GM12878 (cell line): ENCODE data around the gene OR9Q1. TPM values are rescaled to one million over a fixed set of nuclear protein-coding genes. Genes with fewer than 3 reads are reported as not detected.

Source experiments
- ATAC-seq: fragments of 200-7000 bp; cut with Tn5 transposase; 3 replicates; pipeline ENCODE4 v1.9.1; 2020; ENCODE audit warnings: mild to moderate bottlenecking, moderate library complexity
- BruUV-seq: library from RNA; stranded (reverse); fragments of 400-500 nt; replicated peaks from 2 replicates; lab custom pipeline; 2021; lab: Mats Ljungman, UMichigan
- CTCF ChIA-PET: fragments of 300-600 bp; sonication (Branson Sonifier 250); formaldehyde crosslinking; extraction: SDS; loops from one replicate; lab custom pipeline; 2021; ENCODE audit warnings: inconsistent platforms; lab: Yijun Ruan, JAX
- POLR2A ChIA-PET: fragments of 350-600 bp; formaldehyde crosslinking; extraction: SDS; loops from one replicate; lab custom pipeline; 2021; ENCODE audit warnings: inconsistent platforms; lab: Charles Lee
- RAD21 ChIA-PET: fragments of 300-600 bp; sonication (Branson Sonifier 250); formaldehyde crosslinking; loops from one replicate; lab custom pipeline; 2023; ENCODE audit warnings: antibody characterized with exemption; ENCODE audit not compliant: unreplicated experiment; lab: Charles Lee
- SMC1A ChIA-PET: fragments of 300-600 bp; sonication (Branson Sonifier 250); formaldehyde crosslinking; loops from one replicate; lab custom pipeline; 2023; ENCODE audit not compliant: unreplicated experiment, uncharacterized antibody; lab: Charles Lee
- DNase-seq: peaks from one replicate; pipeline ENCODE4 v3.0.0-alpha.2; 2011; ENCODE audit warnings: low read depth, low spot score
- FAIRE-seq: peaks from 3 replicates; lab custom pipeline; 2011; peaks lifted over from hg19 to GRCh38; lab: Jason Lieb, UNC
- H2AFZ ChIP-seq: 2 replicates; pipeline ENCODE4 v1.6.0; 2011; ENCODE audit warnings: low read depth, low read length, control low read depth; ENCODE audit not compliant: control insufficient read depth
- H3K27ac ChIP-seq: 2 replicates; pipeline ENCODE4 v1.5.1; 2011; ENCODE audit warnings: control low read depth; ENCODE audit not compliant: control insufficient read depth, insufficient read depth
- H3K27me3 ChIP-seq, 2 experiments: replicated peaks in 1 of 2; 2 replicates each; pipeline versions ENCODE4 v1.6.0 to v1.6.1; 2011; ENCODE audit warnings: low read length in 1 of 2; ENCODE audit not compliant: control insufficient read depth in 2 of 2, insufficient read depth in 2 of 2
- H3K36me3 ChIP-seq, 2 experiments: 2 replicates each; pipeline ENCODE4 v1.5.1; 2011; ENCODE audit warnings: low read length in 1 of 2; ENCODE audit not compliant: control insufficient read depth in 2 of 2, insufficient read depth in 2 of 2
- H3K4me1 ChIP-seq: 2 replicates; pipeline ENCODE4 v1.6.1; 2011; ENCODE audit warnings: mild to moderate bottlenecking, low read length, moderate library complexity, mixed read lengths; ENCODE audit not compliant: control insufficient read depth, insufficient read depth
- H3K4me2 ChIP-seq: 2 replicates; pipeline ENCODE4 v1.6.0; 2011; ENCODE audit warnings: control low read depth; ENCODE audit not compliant: control insufficient read depth, insufficient read depth
- H3K4me3 ChIP-seq: fragments of 200-600 bp; sonication (generic); 2 replicates; pipeline ENCODE4 v1.5.1; 2016
- H3K79me2 ChIP-seq: 2 replicates; pipeline ENCODE4 v1.6.0; 2011; ENCODE audit warnings: low read length; ENCODE audit not compliant: control insufficient read depth, insufficient read depth
- H3K9ac ChIP-seq: 2 replicates; pipeline ENCODE4 v1.8.0; 2011; ENCODE audit warnings: low read length, control low read depth, mixed read lengths; ENCODE audit not compliant: control insufficient read depth, insufficient read depth
- H3K9me3 ChIP-seq: replicated peaks from 3 replicates; pipeline ENCODE4 v1.5.1; 2011; ENCODE audit warnings: mild to moderate bottlenecking, low read length; ENCODE audit not compliant: control insufficient read depth, insufficient read depth
- H4K20me1 ChIP-seq: 2 replicates; pipeline ENCODE4 v1.6.0; 2011; ENCODE audit not compliant: control insufficient read depth, insufficient read depth
- ATF7 ChIP-seq: fragments of 450-650 bp; IDR thresholded peaks from 2 replicates; pipeline ENCODE4 v1.6.1; 2016; ENCODE audit warnings: low read depth, mild to moderate bottlenecking
- BCL3 ChIP-seq: IDR thresholded peaks from 2 replicates; pipeline ENCODE4 v1.6.1; 2011; ENCODE audit warnings: borderline replicate concordance, low read depth, mild to moderate bottlenecking, moderate library complexity, low read length; ENCODE audit not compliant: insufficient read depth, poor library complexity, severe bottlenecking
- BMI1 ChIP-seq: fragments of 450-650 bp; IDR thresholded peaks from 2 replicates; pipeline ENCODE4 v1.6.1; 2016; ENCODE audit warnings: mild to moderate bottlenecking, moderate library complexity, borderline replicate concordance
- BRCA1 ChIP-seq: IDR thresholded peaks from 2 replicates; pipeline ENCODE4 v1.6.1; 2011; ENCODE audit warnings: low read depth, low read length, improper control_type of control experiment
- CBX5 ChIP-seq: sonication (generic); IDR thresholded peaks from 2 replicates; pipeline ENCODE4 v1.6.1; 2016; ENCODE audit warnings: low read depth, moderate library complexity, mild to moderate bottlenecking, inconsistent platforms
- FOS ChIP-seq: IDR thresholded peaks from 3 replicates; pipeline ENCODE4 v1.6.1; 2011; ENCODE audit warnings: borderline replicate concordance; ENCODE audit not compliant: insufficient read length; ENCODE audit errors: extremely low read depth
- FOXM1 ChIP-seq: IDR thresholded peaks from 2 replicates; pipeline ENCODE4 v1.6.1; 2012; ENCODE audit warnings: low read depth, mild to moderate bottlenecking, inconsistent platforms, low read length, moderate library complexity
- HDGF ChIP-seq: fragments of 450-650 bp; IDR thresholded peaks from 2 replicates; pipeline ENCODE4 v1.6.1; 2016; ENCODE audit warnings: antibody characterized with exemption
- MAX ChIP-seq: IDR thresholded peaks from 2 replicates; pipeline ENCODE4 v1.6.1; 2012; ENCODE audit warnings: low read depth, low read length, improper control_type of control experiment
- MTA2 ChIP-seq: fragments of 450-650 bp; IDR thresholded peaks from 2 replicates; pipeline ENCODE4 v1.6.1; 2016; ENCODE audit warnings: low read depth, mild to moderate bottlenecking, moderate library complexity
- NFIC ChIP-seq: IDR thresholded peaks from 2 replicates; pipeline ENCODE4 v1.6.1; 2012; ENCODE audit warnings: low read depth, mild to moderate bottlenecking, inconsistent platforms, low read length, moderate library complexity
- RELB ChIP-seq: fragments of 450-650 bp; IDR thresholded peaks from 2 replicates; pipeline ENCODE4 v1.6.1; 2017; ENCODE audit warnings: low read depth, mild to moderate bottlenecking, moderate library complexity
- SRF ChIP-seq, 2 experiments: IDR thresholded peaks; 2 replicates each; pipeline ENCODE4 v1.6.1; 2011; ENCODE audit warnings: low read depth in 2 of 2, low read length in 2 of 2, mild to moderate bottlenecking in 1 of 2, moderate library complexity in 1 of 2
- SUPT20H ChIP-seq: IDR thresholded peaks from 2 replicates; pipeline ENCODE4 v1.6.1; 2011; ENCODE audit warnings: low read depth, mild to moderate bottlenecking, low read length, moderate library complexity, borderline replicate concordance; ENCODE audit not compliant: control insufficient read depth
- ZBED1 ChIP-seq: IDR thresholded peaks from 2 replicates; pipeline ENCODE4 v1.6.1; 2016; ENCODE audit warnings: borderline replicate concordance
- ZNF207 ChIP-seq: fragments of 450-650 bp; IDR thresholded peaks from 2 replicates; pipeline ENCODE4 v1.6.1; 2014; ENCODE audit warnings: antibody characterized with exemption, mild to moderate bottlenecking, borderline replicate concordance
- WGBS: methylation state at CpG from one replicate; pipeline ENCODE4 v1.1.6; 2016; ENCODE audit warnings: low lambda C conversion rate; ENCODE audit not compliant: insufficient replicate concordance, insufficient coverage; ENCODE audit errors: missing lambda C conversion rate; 5-methylcytosine and 5-hydroxymethylcytosine counted together
- in situ Hi-C: fragments of 300-500 bp; cut with MboI; formaldehyde crosslinking; loops from 9 replicates; pipeline ENCODE4 v1.14.3; 2018; ENCODE audit warnings: mixed read lengths
- intact Hi-C: fragments of 100-400 bp; cut with micrococcal nuclease; formaldehyde crosslinking; loops from one replicate; pipeline ENCODE4 v1.14.2; 2022; ENCODE audit not compliant: unreplicated experiment
- polyA plus RNA-seq, 11 experiments: library from polyadenylated mRNA; depleted of rRNA in 4 of 11; unstranded in 6 of 11; stranded (reverse) in 5 of 11; fragments of >200 nt; fragmentation: Nextera tagmentation in 4 of 11; fragmentation: Illumina TruSeq in 1 of 11; extraction: Ambion mirVana in 4 of 11; extraction: Trizol in 1 of 11; gene quantifications; 1 replicate in 1 of 11; 2 replicates in 10 of 11; pipeline versions ENCODE4 v1.2.1 to v1.2.3, GENCODE V29; 2011 to 2016; ENCODE audit warnings: inconsistent platforms in 2 of 11, missing spikeins in 2 of 11, low read depth in 1 of 11
- total RNA-seq, 4 experiments: library from RNA; depleted of rRNA in 3 of 4; stranded (reverse); fragments of >200 nt in 3 of 4; fragmentation: Illumina TruSeq in 1 of 4; extraction: Trizol in 1 of 4; gene quantifications; 2 replicates each; pipeline versions ENCODE4 v1.2.1 to v1.2.3, GENCODE V29; 2013 to 2021
- TF ChIP-seq, protein P1 (sequence below): fragments of 450-650 bp; IDR thresholded peaks from 2 replicates; pipeline ENCODE4 v1.6.1; 2016; ENCODE audit warnings: mild to moderate bottlenecking
- TF ChIP-seq, protein P2 (sequence below): IDR thresholded peaks from 2 replicates; pipeline ENCODE4 v1.6.1; 2011; ENCODE audit warnings: low read depth, low read length, improper control_type of control experiment, borderline replicate concordance

The OR9Q1 gene
- total and polyA plus RNA-seq, 10 of the 15 experiments (the other 5 are each of a cell fraction or from before 2014, with no cell fraction given), result not detected

DNA sequence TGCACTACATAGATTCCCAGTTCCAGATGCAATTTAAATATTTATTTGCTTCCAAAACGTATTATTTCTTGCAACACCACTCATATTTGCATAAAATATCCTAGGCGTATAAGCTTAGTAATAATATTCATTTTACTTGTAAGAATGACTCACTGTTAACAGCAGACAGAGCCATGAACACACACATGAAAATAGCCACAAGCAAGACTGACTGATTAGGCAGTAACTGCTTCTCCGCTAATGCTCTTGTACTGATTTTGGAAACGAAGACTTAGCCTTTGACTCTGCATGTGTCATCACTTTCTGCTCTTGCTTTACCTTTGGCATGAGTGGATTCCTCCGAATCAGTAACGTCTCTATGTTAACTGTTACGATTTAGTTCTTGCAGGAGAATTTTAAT lies 199.0 kb downstream of the OR9Q1 start:
- ChIA-PET RAD21 (no interaction called here), SMC1A (no interaction called here)
- intact Hi-C loops, result no loop called here

More for the DNA sequence above, 199.0 kb downstream of the OR9Q1 start:
- H3K27me3 ChIP-seq, result no peaks in the 10 kb centered on the region
- in situ Hi-C loops, result no loop called here
- no peak overlapping the region for H2AFZ ChIP-seq
- no peaks in the 10 kb centered on the region for H4K20me1 ChIP-seq
- H3K9ac ChIP-seq, result no peak overlapping the region
- no peak overlapping the region for H3K4me2 ChIP-seq
- FAIRE-seq (no peak), DNase-seq (no peak), ATAC-seq (no peak)
- H3K79me2 ChIP-seq, result no peaks in the 10 kb centered on the region
- no peak overlapping the region for H3K4me3 ChIP-seq
- ChIA-PET POLR2A (no interaction called here), CTCF (no interaction called here)
- no TSS peak for BruUV-seq
- no peaks in the 10 kb centered on the region for H3K36me3 ChIP-seq
- TF ChIP-seq BCL3, result no peak
- no peak for TF ChIP-seq CBX5
- TF ChIP-seq, protein P1, sequence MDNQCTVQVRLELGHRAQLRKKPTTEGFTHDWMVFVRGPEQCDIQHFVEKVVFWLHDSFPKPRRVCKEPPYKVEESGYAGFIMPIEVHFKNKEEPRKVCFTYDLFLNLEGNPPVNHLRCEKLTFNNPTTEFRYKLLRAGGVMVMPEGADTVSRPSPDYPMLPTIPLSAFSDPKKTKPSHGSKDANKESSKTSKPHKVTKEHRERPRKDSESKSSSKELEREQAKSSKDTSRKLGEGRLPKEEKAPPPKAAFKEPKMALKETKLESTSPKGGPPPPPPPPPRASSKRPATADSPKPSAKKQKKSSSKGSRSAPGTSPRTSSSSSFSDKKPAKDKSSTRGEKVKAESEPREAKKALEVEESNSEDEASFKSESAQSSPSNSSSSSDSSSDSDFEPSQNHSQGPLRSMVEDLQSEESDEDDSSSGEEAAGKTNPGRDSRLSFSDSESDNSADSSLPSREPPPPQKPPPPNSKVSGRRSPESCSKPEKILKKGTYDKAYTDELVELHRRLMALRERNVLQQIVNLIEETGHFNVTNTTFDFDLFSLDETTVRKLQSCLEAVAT, result no peak
- no peak for TF ChIP-seq BRCA1
- no peak for TF ChIP-seq ZNF207
- TF ChIP-seq NFIC, result no peak
- no peak for TF ChIP-seq MAX
- no peak for TF ChIP-seq FOS
- no peak for TF ChIP-seq FOXM1
- no peak for TF ChIP-seq SRF (IDR thresholded peaks at IDR 0.05; ENCODE audit: low read depth in 2 of 2, low read length in 2 of 2)
- TF ChIP-seq, protein P2, sequence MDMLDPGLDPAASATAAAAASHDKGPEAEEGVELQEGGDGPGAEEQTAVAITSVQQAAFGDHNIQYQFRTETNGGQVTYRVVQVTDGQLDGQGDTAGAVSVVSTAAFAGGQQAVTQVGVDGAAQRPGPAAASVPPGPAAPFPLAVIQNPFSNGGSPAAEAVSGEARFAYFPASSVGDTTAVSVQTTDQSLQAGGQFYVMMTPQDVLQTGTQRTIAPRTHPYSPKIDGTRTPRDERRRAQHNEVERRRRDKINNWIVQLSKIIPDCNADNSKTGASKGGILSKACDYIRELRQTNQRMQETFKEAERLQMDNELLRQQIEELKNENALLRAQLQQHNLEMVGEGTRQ, result no peak
- TF ChIP-seq ATF7, result no peak
- TF ChIP-seq HDGF, result no peak
- no peak for TF ChIP-seq MTA2
- no peak for TF ChIP-seq SUPT20H
- no peak for TF ChIP-seq BMI1
- TF ChIP-seq ZBED1, result no peak
- TF ChIP-seq RELB, result no peak
- WGBS, result 29% methylated on average over 7 of the region's 7 CpGs
- H3K27ac ChIP-seq, result no peak overlapping the region
- H3K4me1 ChIP-seq, result no peaks in the 10 kb centered on the region
- no peaks in the 10 kb centered on the region for H3K9me3 ChIP-seq
